Midbrain (tissue), 1 donor: ENCODE results near the gene MRPL34.

Source experiments
- DNase-seq: peaks from one replicate; lab custom pipeline; 2025; lab: John Stamatoyannopoulos, UW

MRPL34 gene

GRCh38 chr19:17309965-17310461 lies 4.3 kb downstream of the MRPL34 start:
- peak; percentile 29 for DNase-seq

GRCh38 chr19:17311455-17312188 lies 6.0 kb downstream of the MRPL34 start:
- DNase-seq = no peak

GRCh38 chr19:17312189-17313113 lies 6.8 kb downstream of the MRPL34 start:
- no peak for DNase-seq

- DNase-seq = no peak
Observed at GRCh38 chr19:17314007-17314593, 8.4 kb downstream of the MRPL34 start.

GRCh38 chr19:17318966-17319365 lies 13.3 kb downstream of the MRPL34 start:
- DNase-seq = no peak

GRCh38 chr19:17319473-17320238 lies 14.0 kb downstream of the MRPL34 start:
- DNase-seq = no peak

- no peak for DNase-seq
Observed at GRCh38 chr19:17320435-17320834, 14.8 kb downstream of the MRPL34 start.

- no peak for DNase-seq
Observed at GRCh38 chr19:17321655-17322489, 16.2 kb downstream of the MRPL34 start.

- peak; percentile 45 for DNase-seq
Observed at GRCh38 chr19:17322854-17323253, 17.2 kb downstream of the MRPL34 start.

- no peak for DNase-seq
Observed at GRCh38 chr19:17323300-17323963, 17.8 kb downstream of the MRPL34 start.

- DNase-seq = no peak
Observed at GRCh38 chr19:17323964-17324332, 18.3 kb downstream of the MRPL34 start.

GRCh38 chr19:17324357-17325114 lies 18.9 kb downstream of the MRPL34 start:
- DNase-seq = no peak

- DNase-seq = no peak
Observed at GRCh38 chr19:17325133-17325532, 19.5 kb downstream of the MRPL34 start.

GRCh38 chr19:17325881-17326594 lies 20.4 kb downstream of the MRPL34 start:
- DNase-seq = peak; percentile 77

- no peak for DNase-seq
Observed at GRCh38 chr19:17326595-17326966, 20.9 kb downstream of the MRPL34 start.

- no peak for DNase-seq
Observed at GRCh38 chr19:17327068-17327653, 21.5 kb downstream of the MRPL34 start.

GRCh38 chr19:17327654-17328516 lies 22.2 kb downstream of the MRPL34 start:
- DNase-seq = no peak
